ENCODE data around the gene CREG1.

CREG1 gene

DNA sequence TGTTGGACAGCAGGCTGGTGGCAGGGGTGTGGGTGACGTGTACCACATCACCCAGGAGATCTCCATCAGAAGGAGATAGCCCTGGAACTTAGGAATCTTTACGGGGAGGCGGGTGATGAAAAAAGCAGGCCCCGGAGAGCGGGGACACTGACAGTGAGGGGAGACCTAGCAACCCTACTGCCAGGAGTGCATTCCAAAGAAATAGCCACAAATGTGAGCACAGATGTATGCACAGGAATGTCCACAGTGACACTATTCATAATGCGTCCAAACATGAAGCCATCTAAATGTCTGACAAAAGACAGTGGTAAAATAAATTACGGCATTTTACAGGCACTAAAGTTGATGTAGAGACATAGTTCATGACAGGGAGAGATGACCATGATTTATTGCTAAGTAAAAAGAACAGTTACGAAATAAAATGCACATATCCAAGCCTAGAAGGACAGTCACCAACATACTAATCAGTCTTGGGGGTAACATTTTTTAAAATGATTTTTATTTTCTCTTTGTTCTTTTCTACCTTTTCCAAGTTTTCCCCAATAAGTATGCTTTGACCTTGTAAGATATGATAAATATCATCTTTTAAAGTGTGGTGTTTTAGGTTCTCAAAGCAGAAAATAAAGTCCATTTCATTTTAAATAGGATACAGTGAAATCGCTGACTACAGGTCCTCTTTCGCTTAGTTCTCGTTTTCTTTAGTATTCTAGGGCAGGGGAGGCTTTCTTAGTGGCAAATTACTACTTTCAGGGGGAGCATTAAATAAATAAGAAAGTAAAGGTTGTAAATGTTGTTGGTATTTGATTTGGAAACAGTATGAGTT lies 56.6 kb downstream of the CREG1 start:
- TF ChIP-seq POLR2AphosphoS5 (IDR thresholded peaks at IDR 0.05; ENCODE audit: low read depth) (no peak), GABPA (IDR thresholded peaks at IDR 0.05; ENCODE audit: low read depth) (no peak), SPI1 (IDR thresholded peaks at IDR 0.05; ENCODE audit: borderline replicate concordance, low read depth) (no peak)
- TF ChIP-seq, protein P1, sequence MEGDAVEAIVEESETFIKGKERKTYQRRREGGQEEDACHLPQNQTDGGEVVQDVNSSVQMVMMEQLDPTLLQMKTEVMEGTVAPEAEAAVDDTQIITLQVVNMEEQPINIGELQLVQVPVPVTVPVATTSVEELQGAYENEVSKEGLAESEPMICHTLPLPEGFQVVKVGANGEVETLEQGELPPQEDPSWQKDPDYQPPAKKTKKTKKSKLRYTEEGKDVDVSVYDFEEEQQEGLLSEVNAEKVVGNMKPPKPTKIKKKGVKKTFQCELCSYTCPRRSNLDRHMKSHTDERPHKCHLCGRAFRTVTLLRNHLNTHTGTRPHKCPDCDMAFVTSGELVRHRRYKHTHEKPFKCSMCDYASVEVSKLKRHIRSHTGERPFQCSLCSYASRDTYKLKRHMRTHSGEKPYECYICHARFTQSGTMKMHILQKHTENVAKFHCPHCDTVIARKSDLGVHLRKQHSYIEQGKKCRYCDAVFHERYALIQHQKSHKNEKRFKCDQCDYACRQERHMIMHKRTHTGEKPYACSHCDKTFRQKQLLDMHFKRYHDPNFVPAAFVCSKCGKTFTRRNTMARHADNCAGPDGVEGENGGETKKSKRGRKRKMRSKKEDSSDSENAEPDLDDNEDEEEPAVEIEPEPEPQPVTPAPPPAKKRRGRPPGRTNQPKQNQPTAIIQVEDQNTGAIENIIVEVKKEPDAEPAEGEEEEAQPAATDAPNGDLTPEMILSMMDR (IDR thresholded peaks at IDR 0.05; ENCODE audit: insufficient read depth, low read length) = no peak
- TF ChIP-seq, protein P2, sequence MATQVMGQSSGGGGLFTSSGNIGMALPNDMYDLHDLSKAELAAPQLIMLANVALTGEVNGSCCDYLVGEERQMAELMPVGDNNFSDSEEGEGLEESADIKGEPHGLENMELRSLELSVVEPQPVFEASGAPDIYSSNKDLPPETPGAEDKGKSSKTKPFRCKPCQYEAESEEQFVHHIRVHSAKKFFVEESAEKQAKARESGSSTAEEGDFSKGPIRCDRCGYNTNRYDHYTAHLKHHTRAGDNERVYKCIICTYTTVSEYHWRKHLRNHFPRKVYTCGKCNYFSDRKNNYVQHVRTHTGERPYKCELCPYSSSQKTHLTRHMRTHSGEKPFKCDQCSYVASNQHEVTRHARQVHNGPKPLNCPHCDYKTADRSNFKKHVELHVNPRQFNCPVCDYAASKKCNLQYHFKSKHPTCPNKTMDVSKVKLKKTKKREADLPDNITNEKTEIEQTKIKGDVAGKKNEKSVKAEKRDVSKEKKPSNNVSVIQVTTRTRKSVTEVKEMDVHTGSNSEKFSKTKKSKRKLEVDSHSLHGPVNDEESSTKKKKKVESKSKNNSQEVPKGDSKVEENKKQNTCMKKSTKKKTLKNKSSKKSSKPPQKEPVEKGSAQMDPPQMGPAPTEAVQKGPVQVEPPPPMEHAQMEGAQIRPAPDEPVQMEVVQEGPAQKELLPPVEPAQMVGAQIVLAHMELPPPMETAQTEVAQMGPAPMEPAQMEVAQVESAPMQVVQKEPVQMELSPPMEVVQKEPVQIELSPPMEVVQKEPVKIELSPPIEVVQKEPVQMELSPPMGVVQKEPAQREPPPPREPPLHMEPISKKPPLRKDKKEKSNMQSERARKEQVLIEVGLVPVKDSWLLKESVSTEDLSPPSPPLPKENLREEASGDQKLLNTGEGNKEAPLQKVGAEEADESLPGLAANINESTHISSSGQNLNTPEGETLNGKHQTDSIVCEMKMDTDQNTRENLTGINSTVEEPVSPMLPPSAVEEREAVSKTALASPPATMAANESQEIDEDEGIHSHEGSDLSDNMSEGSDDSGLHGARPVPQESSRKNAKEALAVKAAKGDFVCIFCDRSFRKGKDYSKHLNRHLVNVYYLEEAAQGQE (IDR thresholded peaks at IDR 0.05; ENCODE audit: insufficient replicate concordance, low read depth) = no peak
- DNase-seq (ENCODE audit: low read depth in 1 of 2, low spot score in 1 of 2) = no peak
- H3K27me3 ChIP-seq (ENCODE audit: insufficient read depth, poor library complexity, severe bottlenecking) = peaks cover 12% of the 10 kb centered on the region
- H3K27ac ChIP-seq (replicated peaks) = no peak overlapping the region
- no peak overlapping the region for H3K4me3 ChIP-seq (replicated peaks; ENCODE audit: insufficient read depth, low read length)

DNA sequence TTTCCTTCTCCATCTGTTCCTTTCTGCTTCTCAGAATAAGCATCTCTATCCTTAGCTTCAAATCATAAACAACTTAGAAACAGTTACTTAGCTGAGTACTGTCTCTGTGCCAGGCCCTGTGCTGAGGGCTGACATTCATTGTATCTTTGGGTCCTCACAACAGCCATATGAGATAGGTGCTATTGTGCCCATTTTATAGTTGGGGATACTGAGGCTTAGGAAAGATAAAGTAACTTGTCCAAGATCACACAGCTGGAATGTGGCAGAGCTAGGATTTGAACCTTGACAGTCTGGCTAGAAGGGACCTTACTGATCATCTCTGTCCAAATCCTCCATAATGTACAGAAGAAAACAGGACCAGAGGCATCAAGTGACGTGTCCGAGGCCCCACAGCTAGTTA lies 60.2 kb downstream of the CREG1 start:
- Histone ChIP-seq H3K27ac (replicated peaks) (no peak overlapping the region), H3K4me3 (replicated peaks; ENCODE audit: insufficient read depth, low read length) (no peak overlapping the region), H3K27me3 (ENCODE audit: insufficient read depth, poor library complexity, severe bottlenecking) (peaks cover 12% of the 10 kb centered on the region)
- TF ChIP-seq SPI1 (IDR thresholded peaks at IDR 0.05; ENCODE audit: borderline replicate concordance, low read depth) = no peak
- TF ChIP-seq, protein P1 (IDR thresholded peaks at IDR 0.05; ENCODE audit: insufficient read depth, low read length) = no peak
- no peak for TF ChIP-seq POLR2AphosphoS5 (IDR thresholded peaks at IDR 0.05; ENCODE audit: low read depth)
- TF ChIP-seq, protein P2 (IDR thresholded peaks at IDR 0.05; ENCODE audit: insufficient replicate concordance, low read depth) = no peak
- TF ChIP-seq GABPA (IDR thresholded peaks at IDR 0.05; ENCODE audit: low read depth) = no peak
- DNase-seq (ENCODE audit: low read depth in 1 of 2, low spot score in 1 of 2) = no peak

DNA sequence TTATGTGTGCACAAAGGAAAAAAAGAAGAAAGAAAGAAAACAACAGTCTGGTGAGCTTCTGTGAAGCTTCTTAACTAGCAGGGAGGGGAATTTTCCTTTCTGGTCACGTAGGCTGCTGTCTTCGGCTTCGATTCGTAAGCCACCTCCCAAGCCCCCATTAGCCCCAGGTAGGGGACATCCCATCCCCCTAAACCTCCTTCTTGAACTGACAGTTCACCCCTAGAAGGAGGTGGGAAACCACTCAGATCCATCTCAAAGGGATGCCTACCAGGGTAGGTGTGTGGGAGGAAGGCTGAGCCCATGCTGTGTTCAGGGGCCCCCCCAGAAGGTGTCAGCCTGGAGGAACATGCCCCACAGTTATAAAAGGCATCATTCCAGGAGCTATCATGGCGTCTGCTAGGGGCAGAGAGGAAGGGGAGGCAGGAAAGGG lies 61.1 kb downstream of the CREG1 start:
- peaks cover 12% of the 10 kb centered on the region for H3K27me3 ChIP-seq (ENCODE audit: insufficient read depth, poor library complexity, severe bottlenecking)
- no peak overlapping the region for H3K4me3 ChIP-seq (replicated peaks; ENCODE audit: insufficient read depth, low read length)
- DNase-seq (ENCODE audit: low read depth in 1 of 2, low spot score in 1 of 2) = no peak
- H3K27ac ChIP-seq (replicated peaks) = no peak overlapping the region
- no peak for TF ChIP-seq GABPA (IDR thresholded peaks at IDR 0.05; ENCODE audit: low read depth)
- TF ChIP-seq, protein P2 (IDR thresholded peaks at IDR 0.05; ENCODE audit: insufficient replicate concordance, low read depth) = no peak
- TF ChIP-seq POLR2AphosphoS5 (IDR thresholded peaks at IDR 0.05; ENCODE audit: low read depth) = no peak
- TF ChIP-seq, protein P1 (IDR thresholded peaks at IDR 0.05; ENCODE audit: insufficient read depth, low read length) = no peak
- no peak for TF ChIP-seq SPI1 (IDR thresholded peaks at IDR 0.05; ENCODE audit: borderline replicate concordance, low read depth)
